Fibroblast of peridontal ligament (primary cell): ENCODE measurements around the gene CA7.

ENCODE experiments used
- DNase-seq: peaks from one replicate; pipeline ENCODE4 v3.0.0-alpha.2; 2010; ENCODE audit errors: extremely low read depth

CA7 gene

DNA sequence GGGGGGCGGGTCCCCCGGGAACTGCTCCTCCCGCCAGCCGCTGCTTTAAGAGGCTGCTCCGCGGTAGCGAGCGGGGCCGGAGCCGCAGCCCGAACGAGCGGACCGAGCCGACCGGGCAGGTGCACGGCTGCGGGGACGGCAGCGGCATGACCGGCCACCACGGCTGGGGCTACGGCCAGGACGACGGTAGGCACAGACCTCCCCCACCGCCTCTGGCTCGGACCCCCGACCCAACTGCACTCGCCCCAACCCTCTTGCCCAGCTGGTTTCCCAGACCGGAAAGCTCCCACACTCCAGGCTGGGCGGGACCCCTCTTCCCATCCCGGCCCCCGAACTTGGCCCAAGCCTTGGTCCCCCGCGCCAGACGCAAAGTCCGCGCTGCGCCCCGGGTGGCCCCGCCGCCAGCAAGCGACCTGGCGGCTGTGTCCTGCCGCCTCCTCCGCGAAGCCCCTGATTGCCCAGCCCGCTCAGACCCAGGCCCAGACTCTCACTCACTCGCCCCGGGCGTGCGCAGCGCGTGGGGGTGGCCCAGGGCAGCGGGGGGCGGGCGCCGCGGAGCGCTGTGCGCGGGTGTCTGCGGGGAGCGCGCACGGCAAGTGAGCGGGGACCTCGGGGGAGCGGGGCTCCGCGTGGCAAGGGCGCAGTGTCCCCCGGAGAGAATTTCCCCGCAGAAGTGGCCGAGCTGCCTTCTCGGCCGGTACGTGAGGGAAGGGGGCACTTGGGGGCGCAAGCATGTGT is at the start of gene CA7:
Gene CA7, plus strand, starts transcription at position 73 of the 738 bp plus-strand sequence. Its CDS starts 74 bp downstream, at position 147.
- no peak for DNase-seq

DNA sequence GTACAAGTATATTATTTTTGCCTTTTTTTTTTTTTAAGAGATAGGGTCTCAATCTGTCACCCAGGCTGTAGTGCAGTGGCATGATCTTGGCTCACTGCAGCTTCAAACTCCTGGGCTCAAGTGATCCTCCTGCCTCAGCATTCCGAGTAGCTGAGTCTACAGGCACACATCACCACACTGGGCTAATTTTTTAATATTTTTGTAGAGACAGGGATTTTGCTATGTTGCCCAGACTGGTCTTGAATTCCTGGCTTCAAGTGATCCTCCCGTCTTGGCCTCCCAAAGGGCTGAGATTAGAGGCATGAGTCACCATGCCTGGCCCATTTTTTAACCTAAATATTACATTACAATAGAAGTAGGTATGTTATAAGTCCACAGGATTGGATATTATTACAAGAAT is 46.1 kb upstream of the CA7 start:
- DNase-seq: peak; percentile 45

DNA sequence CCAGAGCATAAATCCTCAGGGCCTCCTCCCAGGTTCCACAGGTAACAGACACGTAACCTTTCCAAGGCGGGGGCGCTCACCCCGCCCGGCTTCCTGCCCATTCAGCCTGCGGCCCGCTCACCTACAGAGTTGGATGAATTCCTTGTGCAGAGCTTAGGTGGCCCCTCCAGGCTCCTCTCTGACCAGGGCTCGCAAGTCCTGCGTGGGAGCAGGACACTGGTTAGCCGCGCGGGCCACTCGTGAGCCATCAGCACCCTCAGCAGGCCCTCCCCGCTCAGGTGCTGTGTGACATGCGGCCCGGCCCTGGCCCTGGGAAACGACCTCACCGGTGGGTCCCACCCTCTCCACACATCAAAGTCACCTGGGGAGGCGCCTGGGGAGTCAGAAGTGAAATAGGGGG is 43.4 kb upstream of the CA7 start:
- DNase-seq: no peak

DNA sequence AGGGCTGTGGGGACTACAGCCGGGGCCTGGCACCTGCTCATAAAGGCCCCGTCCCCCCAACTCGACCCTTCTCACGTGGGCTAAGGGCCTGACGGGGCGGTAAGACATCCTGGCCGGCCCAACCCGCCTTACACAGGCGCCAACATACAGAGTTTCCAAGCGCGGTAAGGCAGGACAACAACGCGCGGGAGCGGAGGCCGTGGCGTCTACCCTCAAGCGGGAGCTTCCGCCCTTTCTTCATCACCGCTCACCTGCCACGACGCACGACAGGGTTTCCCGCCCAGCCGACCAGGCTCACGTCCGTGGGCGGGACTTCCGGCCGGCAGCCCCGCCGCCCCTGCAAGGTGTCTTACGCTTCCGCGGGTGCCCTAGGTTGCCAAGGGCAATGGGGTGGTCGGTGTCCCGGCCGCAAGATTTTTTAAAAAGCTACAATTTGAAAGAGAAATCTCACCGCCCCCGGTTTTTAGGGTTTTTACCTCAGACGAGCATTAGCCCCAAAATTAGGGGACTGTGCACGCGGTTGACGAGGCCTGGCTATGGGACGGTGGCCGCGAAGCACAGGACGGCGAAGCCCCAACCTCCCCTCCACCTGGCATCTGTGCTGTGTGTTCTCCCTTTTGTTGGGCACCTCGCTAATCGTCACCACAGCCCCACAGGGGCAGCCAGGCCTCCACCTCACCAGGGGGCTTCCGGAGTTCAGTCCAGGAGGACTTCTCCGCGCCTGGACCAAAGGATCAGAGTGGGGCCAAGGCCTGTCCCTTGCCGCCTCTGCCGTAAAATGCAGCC is 42.7 kb upstream of the CA7 start, which contains the start of gene TERB1:
Gene TERB1, minus strand, starts transcription at position 265 of the 786 bp plus-strand sequence. CDS start 4,786 bp downstream, outside the sequence.
- DNase-seq: no peak

DNA sequence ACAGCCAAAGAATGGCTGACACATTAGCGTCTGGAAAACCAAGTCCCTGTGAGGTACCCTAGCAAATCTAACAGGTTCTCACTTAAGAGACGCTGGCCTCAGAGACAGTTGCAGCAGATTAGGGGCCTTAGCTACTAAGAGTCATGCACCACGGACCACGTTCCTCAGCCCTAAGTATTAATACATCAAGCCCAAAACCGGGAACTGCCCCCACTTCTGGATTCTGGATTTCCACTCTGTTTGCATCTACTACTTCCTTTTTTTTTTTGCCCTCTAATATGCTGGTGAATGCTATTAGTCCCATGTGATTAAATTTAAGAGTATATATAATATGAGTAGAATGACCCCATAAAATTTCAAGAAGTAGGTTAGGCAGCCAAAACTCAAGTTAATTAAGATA is 42.1 kb upstream of the CA7 start:
- DNase-seq: no peak

DNA sequence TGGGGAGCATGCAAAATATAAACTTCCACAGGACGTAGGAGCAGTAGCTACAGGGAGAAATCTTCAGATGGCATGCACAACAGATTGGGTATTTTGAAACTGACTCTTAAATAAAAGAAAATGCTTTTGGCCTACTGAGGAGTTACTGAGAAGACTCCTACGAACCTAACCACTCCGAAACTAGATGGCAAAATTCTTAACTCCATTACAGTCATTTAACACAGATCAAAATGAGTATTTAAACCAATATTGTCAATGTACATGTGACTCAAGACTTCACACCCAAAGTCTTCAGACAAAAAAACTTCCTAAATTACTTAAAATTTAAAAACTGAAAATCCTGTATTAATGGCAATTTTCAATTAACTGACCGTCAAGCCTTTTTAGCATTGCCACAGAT is 34.4 kb upstream of the CA7 start:
- DNase-seq: no peak

DNA sequence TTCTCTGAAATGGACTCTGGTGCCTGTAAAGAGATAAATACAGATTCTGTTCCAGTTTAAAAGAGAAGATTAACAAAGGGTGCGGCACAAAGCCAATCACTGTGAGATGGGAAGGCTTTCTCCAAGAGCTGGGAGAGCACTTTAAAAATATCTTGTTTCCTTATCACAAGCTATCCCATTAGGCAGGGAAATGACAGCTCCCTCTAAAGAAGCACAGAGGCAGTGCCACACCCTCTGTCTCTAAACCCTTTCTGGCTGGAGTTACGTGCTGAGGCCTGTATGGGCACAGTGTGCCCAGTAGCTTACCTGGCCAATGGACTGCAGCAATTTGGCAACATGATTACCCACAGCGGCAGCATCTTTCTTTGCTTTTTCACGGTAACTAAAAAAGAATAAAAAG is 33.8 kb upstream of the CA7 start:
- DNase-seq: no peak

DNA sequence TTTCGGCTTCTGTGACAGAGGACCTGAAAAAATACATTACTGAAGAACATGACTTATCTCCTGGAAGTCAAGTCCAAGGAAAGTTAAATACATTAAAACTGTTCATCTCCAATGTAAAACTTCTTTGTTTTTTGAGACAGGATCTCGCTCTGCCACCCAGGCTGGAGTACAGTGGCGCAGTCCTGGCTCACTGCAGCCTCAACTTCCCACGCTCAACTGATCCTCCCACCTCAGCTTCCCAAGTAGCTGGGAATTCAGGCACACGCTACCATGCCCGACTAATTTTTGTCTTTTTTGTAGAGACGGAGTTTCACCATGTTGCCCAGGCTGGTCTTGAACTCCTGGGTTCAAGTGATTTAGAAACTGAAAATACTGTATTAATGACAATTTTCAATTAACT is 33.2 kb upstream of the CA7 start:
- no peak for DNase-seq

DNA sequence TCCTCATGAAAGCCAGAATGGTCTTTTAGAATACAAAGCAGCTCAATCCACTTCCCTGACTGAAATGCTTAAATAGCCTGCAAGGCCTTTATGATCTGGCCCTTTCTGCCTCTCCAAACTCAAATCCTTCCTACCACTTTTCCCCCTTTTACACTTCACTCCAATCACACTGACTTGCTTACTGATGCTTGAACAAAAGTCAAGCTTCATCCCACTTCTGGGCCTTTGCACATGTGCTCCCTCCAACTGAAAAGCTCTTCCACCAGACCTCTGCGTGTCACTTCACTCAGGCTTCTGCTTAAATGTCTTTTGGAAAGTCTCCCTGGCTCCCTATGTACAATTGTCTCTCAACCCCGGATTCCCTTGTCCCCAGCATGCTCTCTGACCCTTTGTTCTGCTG is 29.5 kb upstream of the CA7 start:
- no peak for DNase-seq

DNA sequence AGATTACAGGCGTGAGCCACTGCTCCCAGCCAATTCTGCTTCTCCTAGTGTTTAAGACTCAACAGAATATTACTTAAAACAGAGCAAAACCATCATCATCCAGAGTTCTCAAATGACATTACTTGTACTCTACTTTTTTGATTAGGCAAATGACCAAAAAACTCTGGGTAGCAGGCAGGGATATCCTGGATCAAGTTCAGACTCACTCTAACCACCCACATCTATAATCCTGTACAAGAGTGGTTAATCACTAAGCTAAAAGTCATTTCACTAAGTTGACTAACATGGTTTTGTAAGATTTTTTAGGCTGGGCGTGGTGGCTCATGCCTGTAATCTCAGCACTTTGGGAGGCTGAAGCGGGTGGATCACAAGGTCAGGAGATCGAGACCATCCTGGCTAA is 20.2 kb upstream of the CA7 start:
- DNase-seq: peak; percentile 17

DNA sequence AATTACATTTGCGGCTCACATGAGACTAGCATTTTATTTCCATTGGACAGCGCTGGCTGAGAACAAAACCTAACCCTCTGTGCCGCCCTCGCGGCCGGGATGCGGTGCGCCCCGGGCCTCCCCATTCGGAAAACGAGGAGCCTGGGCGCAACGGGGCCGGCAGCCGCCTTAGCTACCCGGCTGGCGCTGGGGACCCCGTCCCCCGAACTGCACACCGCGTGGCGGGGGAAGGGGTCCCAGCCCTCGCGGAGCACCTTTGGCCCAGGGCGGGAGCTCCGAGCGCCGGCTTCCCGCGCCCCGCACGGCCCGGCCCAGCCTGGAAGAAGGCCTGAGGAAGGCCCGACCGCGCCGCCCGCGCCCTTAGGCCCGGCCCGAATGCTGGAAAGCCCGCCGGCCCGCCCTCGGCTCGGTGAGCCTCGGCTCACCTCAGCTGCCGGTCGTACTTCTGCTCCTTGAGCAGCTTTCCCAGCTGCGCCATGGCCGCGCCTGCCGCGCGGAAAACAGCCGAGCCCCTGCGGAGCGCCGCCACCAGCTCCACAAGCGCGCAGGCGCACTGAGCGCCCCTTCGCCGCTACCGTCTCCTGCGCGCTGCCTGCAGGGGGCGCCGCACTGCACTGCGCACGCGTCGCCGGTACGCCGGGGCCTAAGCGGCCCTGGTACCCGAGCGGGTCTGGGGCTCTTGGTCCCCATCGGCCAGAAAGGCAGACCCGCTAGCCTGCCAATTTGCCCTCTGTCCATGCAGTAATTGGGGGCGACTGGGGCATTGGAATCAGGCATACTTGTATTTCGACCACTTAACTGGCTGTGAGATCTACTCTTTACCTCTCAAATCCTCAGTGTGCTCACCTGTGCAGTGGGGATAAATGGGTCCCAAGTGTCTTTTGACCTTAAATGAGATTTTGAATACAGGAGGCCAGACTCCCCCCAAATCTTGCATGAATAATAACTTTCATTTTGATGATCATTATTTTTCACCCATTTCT is 13.5 kb upstream of the CA7 start, which contains the start of gene NAE1:
Gene NAE1, minus strand, starts transcription at position 555 of the 983 bp plus-strand sequence. Its CDS starts 77 bp downstream, at position 478.
- DNase-seq: peak; percentile 81

DNA sequence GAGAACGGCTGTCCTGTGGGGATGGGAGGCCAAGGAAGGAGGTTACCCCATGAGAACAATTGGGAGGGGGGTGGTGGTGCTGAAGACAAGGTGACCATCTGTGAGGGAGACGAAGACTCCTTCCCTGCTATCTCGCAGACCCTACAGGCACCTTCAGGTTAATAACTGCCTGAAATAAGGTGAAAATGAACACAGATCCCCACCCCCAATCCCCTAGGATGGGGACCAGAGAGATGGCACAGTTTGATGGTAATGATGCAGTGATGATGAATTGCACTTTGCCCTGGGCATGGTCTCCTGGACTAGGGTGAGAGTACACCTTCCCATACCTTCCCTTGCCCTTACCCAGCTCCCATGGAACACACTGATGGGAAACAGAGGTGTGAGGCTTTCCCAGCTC is 12.0 kb upstream of the CA7 start:
- no peak for DNase-seq

DNA sequence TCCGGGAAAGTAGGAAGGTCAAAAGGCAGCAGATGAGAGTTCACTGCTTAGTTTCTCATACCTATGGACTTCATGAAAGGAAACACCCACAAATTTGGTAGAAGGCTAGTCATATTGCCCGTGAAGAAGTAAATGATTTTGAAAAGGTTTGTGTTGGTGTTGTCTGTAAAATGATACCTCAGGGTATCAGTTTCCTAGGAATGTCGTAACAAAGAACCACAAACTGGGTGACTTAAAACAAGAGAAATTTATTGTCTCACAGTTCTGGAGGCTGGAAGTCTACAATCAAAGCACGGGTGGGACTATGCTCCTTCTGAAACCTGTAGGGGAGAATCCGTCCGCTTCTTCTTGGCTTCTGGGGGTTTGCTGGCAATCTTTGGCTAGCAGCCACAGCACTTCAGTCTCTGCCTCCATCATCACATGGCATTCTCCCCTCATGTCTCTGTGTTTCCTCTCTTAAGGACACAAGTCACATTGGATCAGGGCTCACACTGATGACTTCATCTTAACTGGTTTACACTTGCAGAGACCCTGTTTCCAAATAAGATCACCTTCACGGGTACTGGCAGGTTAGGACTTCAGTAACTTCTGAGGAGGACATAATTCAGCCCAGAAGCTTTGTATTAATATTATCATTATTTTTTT is 11.4 kb upstream of the CA7 start:
- peak; percentile 63 for DNase-seq

DNA sequence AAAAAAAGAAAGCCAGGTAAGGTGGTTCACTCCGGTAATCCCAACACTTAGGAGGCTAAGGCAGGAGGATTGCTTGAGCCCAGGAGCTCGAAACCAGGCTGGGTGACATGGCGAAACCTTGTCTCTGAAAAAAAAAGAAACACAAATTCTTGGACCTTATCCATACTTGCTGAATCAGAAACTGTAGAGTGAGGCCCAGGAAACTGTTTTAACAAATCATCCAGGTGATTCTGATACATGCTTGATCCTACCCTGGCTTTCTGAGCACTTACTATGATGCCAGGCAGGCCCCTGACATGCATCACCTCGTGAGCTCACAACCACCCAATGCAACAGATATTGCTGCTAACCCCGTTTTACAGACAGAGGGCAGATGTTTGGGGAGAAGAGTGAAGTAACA is 9.5 kb upstream of the CA7 start:
- DNase-seq: no peak

DNA sequence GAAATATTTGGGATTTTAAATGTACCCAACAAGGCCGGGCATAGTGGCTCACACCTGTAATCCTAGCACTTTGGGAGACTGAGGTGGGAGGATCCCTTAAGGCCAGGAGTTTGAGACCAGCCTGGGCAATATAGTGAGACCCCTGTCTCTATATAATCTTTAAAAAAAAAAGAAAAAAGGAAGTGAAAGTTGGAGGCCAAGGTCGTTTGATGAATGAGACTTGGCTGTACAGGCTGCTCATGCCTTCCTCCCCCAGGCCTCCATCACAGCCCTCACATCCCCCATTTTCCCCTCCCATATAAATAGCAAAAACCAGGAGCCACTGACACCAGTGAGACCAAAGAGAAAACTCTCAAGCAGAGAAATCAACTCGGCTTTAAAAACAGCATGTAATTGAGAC is 3.3 kb upstream of the CA7 start:
- no peak for DNase-seq

DNA sequence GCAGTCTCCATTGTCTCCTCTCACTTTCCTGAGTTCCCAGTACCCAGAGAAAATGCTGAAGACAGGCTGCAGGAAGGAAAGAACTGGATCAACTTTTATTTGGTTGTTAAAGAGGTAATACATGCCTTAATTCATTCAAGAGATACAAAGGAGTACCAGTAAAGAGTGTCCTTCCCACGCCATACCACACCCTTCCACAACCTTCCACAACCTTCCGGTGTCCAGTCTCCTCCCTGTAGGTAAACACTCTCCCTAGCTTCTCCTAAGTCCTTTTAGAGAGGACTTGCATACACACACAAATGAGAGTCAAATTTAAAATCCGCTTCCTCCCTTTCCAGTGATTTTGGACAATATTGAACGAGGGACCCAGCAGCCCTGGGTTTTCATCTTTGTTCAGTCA is 2.8 kb upstream of the CA7 start:
- no peak for DNase-seq

DNA sequence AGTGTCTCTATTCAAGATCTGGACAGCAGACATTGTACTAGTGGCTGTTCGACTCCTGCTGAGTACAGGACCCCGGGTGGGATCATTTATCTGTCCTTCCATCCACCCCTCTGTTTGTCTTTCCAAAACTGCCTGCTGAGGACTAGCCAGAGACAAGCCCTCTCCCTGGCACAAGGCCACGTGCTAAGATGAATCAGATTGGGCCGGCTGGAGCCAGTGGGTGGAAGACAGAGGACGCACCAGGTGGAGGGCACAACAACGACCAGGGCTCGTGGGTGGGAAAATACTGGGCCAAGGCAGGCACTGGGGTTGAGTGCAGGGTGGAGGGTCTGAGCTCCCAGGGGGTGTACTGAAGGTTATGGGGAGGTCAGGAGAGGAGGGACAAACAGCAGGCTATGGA is 1.4 kb upstream of the CA7 start:
- no peak for DNase-seq

DNA sequence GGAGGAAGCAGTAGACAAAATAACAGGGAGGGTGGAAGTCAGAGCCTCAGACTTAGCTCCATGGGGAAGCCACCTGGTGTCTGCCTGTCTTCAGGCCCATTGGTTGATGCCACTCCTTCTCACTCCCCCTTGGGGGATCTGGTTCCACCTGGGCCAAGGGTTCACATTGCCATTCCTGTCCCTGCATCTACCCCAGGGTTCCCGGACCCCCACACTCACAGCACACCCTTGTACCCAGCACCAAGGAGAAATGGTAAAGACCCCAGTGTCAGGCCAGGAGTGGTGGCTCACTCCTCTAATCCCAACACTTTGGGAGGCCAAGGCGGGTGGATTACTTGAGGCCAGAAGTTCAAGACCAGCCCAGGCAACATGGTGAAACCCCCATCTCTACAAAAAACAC is 1.0 kb upstream of the CA7 start:
- DNase-seq: no peak

DNA sequence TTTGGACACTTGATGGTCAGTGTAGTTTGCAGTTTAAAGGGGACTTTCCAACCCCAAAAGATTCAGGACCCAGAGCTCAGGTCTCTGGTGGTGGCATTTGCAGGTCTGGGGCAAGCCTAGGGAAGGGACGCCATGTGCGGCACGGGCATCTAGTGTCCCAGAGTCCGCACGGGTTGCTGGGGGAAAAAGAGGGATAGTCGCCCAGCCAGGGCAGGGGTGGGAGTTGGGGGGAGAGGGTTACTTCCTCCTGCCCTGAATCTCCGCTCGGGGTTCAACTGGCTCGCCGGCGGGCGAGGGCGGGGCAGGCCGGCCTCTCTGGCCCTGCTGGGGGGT is 239 bp upstream of the CA7 start:
- DNase-seq: no peak

DNA sequence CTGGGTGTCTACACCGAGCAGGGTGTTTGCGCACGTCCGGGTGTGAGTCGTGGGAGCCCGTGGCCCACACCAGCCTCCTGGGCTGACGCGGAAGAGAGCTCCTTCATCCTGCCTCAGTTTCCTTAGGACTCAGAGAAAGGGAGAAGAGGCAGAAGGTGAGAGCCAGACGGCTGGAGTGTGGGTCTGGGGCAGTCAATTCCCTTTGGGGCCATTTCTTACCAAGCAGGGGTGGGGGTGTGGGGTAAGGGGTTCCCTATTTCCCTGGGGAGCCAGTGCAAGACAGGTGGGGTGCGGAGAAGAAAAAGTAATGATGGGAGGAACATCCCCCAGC is 831 bp downstream of the CA7 start:
- no peak for DNase-seq

DNA sequence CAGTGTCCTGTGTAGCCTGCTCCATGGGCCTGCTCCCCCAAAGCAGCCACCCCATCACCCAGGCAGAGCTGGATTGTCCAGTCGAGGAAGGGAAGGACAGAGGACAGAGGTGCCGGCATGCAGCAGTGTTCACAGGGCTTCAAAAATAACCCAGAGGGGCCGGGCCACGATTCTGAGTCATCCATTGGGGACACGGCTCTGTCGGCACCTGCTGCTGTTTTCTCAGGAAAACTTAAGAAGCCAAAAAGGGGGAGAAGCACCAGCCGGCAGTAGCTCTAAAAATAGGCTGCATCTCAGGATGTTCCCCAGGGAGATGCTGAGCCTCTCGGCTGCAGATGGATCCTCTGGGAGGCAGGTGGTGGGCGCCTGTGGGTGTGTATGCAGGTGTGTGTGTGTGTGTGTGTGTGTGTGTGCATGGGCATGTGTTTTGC is 1.6 kb downstream of the CA7 start:
- no peak for DNase-seq

DNA sequence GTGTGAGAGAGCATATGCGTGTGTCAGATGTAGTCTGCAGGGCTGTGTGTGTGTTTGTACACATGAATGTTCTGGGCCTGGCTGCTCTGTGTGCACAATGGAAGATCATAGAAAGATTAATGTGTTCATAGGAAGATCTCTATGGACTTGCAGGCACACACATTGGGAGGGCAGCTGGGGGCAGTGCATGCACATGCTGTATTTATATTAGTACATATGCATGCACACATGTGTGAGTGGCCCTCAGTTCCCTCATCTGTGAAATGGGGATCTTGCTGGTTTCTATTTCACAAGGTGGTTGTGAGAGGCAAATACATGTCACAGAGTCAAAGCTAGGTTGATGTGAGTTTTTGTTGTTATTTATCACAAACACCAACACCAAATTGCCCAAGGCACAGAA is 2.1 kb downstream of the CA7 start:
- no peak for DNase-seq
